KBM-7 (cell line): ENCODE measurements around the gene SRSF8.
A peak's percentile ranks its signal among the peaks of the same experiment; 100 is the strongest.

Source experiments
- DNase-seq: peaks from one replicate; pipeline ENCODE4 v3.0.0-alpha.2; 2015
- in situ Hi-C: fragments of 300-500 bp; cut with MboI; formaldehyde crosslinking; loops from 2 replicates; pipeline ENCODE4 v1.14.3; 2020; ENCODE audit warnings: low sequenced_read_pairs, low pct_unique_long_range_greater_than_20kb, mixed read lengths

Gene SRSF8

DNA sequence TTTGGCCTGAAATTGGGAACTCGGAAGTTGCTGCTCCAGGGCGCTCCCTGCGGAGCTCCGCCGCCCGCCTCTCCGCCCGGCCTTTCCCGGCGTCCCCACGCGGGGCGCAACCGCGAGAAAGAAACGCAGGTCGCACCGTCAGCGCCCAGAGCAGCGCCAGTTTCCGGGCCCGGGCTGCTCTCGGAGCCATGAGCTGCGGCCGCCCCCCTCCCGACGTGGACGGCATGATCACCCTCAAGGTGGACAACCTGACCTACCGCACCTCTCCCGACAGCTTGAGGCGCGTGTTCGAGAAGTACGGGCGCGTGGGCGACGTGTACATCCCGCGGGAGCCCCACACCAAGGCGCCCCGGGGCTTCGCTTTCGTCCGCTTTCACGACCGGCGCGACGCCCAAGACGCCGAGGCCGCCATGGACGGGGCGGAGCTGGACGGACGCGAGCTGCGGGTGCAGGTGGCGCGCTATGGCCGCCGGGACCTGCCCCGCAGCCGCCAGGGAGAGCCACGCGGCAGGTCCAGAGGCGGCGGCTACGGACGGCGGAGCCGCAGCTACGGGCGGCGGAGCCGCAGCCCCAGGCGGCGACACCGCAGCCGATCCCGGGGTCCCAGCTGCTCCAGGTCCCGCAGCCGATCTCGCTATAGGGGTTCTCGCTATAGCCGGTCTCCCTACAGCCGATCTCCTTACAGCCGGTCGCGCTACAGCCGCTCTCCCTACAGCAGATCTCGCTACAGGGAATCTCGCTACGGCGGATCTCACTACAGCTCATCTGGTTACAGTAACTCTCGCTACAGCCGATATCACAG is 521 bp downstream of the SRSF8 start:
- in situ Hi-C loops = no loop called here
- DNase-seq = peak; percentile 76

DNA sequence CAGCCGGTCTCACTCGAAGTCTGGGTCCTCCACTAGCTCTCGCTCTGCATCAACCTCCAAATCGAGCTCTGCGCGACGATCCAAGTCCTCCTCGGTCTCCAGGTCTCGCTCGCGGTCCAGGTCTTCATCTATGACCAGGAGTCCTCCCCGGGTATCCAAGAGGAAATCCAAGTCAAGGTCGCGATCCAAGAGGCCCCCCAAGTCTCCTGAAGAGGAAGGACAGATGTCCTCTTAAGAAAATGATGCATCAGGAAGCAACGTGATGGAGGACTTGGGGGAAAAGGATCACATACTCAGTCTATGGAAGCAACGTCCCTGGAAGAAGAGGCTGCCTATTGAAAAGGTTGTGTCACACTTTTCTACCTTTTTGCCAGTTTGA is 1.1 kb downstream of the SRSF8 start:
- in situ Hi-C loops = no loop called here
- no peak for DNase-seq

DNA sequence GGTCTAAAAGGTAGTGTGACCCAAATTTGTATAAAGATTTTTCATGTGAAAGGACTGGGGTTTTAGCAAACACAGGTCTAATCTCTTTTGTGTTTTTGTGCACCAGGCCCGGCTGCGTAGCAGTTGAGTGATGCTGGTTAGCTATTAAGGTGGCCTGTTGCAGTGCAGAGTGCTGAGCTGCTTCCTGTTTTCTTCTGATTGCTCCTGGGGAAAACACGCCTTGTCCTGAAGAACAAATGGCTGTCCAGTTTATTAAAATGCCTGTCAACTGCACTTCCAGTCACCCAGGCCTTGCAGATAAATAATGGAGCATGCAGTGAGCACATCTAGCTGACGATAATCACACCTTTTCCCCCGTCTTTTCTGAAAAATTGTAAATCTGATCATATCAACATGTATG is 1.8 kb downstream of the SRSF8 start:
- in situ Hi-C loops = no loop called here
- peak; percentile 93 for DNase-seq

DNA sequence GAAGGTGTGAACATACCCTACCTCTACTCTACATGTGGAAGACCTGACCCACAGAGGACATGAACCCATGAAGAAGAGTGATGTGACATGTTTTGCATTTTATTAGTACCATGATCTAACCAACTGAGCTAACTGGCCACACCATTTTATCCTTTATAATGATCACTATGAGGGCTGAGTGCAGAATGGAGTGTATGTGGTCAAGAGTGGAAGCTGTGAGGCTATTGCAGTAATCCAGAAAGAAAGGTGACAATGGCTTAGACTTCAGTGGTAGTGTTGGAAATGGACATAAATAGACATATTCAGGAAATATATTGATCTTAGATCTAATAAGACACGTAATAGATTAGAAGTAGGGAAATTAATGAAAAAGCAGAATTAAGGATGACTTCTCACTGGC is 3.8 kb downstream of the SRSF8 start:
- DNase-seq = no peak
- in situ Hi-C loops = no loop called here

DNA sequence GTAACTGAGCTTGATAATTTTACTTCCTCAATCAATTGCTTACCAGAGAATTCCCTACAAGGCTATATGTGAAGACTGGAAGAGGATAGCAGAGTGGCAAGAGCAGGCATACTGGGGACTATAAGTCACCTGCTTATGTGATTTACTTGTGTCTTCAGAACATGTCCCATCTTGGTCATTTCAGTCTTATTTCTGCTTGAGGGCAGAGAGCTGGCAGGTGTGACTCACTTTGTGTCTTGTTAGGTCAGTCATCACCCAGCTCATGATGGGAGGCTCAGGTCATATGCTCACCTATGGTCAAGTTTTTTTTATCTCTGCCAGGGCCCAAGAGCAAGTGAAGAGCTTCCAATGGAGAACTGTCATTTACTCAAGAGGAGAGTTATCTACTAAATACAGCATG is 6.2 kb downstream of the SRSF8 start:
- in situ Hi-C loops = no loop called here
- no peak for DNase-seq

DNA sequence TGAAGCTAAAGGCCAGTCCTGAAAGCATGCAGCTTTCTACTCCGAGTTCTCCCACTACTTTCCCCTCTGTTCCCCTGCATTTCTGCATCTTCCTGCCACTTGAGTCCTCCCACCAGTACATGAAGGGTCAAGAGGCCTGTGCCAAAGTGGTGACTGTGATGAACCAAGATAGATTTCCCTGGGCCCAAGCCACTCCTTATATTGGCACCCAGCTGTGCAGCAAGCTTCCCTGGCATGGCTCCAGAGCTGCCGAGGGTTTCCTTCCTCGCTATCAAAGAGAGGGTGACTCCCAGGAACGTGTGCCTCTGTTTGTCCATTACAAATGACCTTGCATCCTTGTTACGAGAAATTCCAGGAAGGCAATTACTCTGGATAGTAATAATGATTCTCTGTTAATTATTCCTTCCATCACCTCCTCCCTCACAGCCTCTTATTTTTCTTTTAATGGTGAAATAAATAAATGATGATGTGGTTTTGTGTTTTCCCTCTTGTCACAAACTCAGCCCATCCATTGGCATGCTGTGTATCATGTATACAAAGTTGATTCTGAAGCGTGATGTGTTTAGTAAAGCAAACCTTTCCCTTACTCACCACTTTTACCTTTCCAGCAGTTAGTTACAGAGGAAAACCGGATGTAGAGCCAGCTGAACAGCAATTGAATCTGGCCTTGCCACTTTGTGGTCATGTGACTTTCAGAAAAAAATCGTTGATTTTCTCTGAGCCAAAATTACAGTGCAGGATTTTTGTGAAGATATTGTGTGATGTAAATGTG is 8.3 kb downstream of the SRSF8 start:
- in situ Hi-C loops = no loop called here

DNA sequence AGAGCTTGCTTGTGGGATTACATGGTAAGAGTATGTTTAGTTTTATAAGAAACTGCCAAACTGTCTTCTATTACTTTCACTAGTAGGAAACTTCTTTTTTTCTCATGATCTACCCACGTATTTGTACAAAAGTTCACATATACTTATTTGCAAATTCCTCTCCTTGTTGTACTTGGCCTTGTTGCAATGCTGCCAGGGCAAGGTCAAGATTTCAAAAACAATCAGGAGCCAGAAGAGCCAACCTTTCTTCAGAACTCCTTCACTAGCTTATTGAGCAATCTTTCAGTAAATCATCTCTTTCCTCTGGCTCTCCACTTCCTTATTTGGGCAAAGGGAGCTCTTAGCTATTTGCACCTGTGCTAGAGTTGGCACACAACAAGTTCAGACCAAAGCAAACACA is 9.7 kb downstream of the SRSF8 start:
- DNase-seq = peak; percentile 34
- in situ Hi-C loops = no loop called here

More for the DNA sequence above, 8.3 kb downstream of the SRSF8 start:
- no peak for DNase-seq

DNA sequence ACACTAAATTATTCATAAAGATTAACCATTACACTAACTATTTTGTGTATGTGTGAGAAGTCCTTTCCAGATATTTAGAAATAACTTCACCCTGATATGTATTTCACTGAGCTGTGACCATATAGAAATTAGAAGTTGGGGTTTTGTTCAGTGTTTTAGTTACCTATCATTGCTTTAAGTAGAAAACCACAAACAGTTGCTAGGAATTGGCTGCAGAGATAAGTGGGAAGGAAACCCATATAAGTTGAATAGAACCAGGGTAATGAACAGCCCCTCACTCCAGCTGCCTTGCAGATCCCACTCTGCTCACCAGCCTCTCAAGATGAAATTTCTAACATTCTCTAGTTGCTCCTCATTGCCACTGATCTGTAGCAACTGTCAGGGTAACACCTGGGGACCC is 10.3 kb downstream of the SRSF8 start:
- DNase-seq = no peak
- in situ Hi-C loops = no loop called here

DNA sequence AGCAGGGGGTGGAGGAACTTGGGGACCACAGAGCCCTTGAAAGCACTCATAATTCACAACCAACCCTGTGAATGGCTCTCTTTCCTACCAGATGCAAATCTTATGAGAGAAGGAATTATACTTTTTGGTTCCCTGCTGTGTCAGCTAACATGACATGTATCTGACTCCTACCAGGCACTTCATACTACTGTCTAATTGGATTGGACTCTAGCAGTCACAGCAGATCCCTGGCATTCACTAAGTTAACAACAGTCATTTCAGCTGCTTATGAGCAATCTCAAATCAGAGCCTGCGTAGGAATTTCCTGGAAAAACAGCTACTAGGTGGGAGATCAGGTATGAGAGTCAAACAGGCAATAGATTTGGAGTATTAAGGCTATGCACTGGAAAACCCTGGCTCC is 11.8 kb downstream of the SRSF8 start:
- in situ Hi-C loops = no loop called here
- DNase-seq = no peak

DNA sequence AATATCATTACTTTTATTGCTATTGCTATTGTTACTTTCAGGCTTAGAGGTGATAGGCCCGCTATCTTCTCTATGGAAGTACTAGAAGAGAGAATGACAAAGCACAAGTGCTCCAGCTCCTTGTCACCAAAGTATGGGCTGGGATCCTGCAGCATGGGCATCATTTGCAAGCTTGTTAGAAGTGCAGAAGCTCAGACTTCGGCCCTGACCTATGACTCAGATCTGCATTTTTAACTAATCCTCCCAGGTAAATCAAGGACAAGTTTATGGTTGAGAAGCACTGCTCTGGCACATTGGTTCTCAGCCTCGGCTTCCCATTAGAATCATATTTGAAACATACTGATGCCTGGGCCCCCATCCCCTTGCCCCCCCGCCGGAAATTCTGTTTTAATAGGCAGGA is 14.3 kb downstream of the SRSF8 start:
- DNase-seq = no peak
- in situ Hi-C loops = no loop called here

DNA sequence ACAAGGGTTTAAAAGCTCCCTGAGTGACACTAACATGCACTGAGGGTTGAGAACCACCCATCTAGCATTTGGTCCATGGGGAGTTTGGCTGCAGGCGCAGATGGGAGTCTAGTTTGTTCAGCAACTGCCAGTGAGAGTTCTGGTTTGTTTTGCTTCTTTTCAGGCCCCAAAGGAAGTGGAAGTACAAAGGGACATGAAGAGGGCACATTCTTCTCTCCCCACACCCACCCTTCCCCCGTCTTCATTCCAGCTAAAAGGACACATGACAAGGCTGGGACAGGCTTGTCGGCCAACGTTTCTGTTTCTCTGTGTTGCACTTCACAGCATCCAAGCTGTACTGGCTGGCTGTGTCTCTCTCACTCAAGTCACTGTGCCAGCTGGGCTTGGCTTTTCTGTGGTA is 14.7 kb downstream of the SRSF8 start:
- in situ Hi-C loops = no loop called here
- DNase-seq = no peak

DNA sequence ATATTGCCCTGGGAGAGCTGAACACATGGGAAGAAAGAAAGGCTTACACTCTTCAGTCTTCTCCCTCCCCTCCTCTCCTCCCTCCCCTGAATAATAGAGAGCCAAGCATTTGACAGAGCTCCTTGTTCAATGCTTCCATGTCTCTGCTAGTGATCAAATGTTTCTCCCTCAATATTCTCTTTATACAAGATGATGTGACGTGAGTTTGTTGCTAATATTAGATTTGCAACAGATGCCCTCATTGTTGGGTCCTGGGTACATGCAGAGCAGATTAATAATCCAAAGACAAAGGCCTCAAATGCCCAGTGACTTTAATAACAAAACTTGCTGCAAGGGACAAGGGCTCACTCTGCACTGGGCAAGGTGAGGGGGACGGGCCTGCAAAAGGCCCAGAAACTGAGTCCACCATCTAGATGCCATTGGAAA is 15.9 kb downstream of the SRSF8 start:
- no peak for DNase-seq
- in situ Hi-C loops = no loop called here

DNA sequence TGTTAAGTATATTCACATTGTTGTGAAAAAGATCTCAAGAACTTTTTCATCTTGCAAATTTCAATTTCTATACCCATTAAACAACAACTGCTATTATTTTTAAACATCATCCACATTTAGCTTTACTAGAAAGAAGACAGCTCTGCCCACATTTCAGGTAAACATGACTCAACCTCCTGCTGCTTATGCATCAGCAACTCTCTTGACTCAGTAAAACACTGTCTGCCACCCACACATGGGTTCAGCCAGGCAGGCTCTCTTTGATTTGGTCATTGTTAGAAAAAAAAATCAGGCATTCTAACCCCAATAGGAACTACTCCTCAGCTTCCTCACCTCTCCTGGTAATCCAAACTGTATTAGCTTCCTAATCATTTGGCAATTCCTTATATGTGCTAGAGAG is 17.8 kb downstream of the SRSF8 start:
- DNase-seq = no peak

DNA sequence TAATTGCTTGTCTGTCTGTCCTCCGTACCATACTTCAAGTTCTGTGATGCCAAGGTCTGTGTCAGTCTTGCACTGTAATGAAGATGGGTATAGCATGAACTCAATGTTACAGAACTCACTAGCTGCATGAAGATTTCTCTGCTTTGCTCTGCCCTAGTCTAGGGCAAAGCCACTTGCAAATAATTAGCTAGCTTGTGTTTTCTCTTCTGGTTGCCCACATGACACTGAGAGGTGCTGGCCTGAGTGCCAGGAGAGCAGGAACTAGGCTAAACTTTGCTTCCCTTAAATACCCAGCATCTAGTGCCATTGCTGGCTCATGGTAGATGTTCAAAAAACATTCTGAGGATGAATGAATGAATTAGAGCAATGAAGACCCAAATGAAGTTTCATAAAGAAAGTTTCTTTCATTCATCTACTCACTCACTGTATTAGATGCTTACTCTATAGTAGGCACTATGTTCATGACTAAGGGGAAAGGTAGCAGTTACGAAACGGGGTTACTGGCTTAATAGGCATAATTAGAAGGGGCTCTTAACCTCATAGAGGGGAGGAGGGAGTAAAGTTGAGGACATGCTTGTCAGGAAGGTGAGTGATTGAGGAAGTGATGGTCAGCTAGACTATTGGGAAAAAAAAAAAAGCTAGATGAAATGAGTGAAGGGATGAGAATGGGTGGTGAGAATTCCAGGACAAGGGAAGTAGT is 18.5 kb downstream of the SRSF8 start:
- in situ Hi-C loops = no loop called here
- DNase-seq = no peak

More for the DNA sequence above, 17.8 kb downstream of the SRSF8 start:
- in situ Hi-C loops = no loop called here

DNA sequence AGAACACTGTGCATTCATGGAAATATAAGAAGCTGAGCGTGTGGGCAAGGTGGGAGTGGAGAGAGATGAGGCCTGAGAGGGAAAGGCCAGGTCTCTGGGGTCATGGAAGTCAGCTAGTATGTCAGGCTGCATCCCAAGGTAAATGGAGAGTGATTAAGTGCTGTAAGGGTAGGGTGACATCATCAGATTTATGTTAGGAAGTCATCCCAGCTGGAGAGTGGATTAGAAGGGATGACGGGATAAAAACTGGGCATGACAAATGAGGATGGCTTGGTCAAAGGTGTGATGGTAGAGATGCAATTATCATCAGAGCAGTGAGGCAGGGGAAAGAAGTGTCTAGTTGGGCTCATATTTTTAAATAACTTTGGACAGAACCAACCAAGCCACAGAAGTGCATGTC is 19.4 kb downstream of the SRSF8 start:
- in situ Hi-C loops = no loop called here
- no peak for DNase-seq

DNA sequence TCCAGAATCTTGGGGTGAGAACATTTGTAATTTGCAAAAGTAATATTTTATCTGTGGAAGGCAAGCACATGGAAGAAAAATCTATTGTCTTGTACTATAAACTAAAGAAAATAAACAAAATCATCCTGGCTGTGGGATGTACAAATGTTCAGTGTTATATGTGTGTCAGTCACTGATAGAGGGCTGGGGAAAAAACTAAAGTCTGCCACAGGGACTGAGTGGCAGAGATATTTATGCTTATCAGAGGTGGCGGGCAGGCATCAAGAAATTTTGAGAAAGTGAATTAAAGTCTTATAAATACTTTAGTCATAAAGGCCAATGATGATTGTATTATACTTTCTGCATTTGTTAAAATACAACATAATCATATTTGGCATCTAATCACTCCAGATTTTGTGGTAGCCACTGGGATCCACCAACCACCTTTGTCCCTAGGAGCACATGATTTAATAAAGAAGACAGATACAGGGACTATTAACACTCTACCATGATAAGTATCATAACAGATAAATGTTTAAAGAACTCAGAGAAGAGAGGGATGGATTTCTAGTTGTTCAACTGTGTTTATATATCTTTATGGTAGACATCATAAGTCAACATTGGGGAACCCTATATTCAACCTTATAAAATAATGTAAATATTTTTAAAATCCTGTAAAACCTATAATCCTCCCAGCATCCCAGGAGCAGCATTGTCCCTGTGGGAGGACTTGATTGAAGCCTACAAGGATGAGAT is 20.3 kb downstream of the SRSF8 start:
- no peak for DNase-seq
- in situ Hi-C loops = no loop called here

DNA sequence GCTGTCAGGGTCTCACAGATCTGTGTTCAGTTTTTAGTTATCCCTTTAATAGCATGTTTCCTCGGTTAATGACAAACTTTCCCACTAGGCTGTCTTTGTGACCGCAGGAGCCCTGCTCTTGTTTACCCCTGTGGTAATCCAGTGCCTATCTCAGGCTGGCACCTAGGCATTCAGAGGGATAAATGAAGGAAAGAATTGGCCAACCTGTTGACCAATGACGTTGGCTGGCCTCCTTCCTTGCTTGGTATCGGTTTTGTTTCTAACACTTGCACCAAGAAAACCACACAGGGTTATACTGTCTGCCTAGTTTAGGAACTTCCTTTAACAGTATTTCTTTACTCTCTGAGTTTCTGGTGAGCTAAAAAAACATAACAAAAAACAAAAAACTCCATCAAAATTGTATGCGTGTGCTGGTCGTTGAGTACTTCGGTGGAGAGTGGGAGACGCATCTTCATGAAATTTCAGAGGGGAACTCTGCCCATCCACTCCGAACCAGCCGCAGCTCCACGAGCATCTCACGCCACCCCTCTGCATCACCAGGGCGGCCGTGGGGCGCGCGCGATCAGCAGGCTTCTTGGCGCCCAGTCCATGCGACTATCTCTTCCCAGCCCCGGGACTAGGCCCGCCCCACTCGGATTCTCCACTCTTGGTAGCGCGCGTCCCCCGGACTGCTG is 22.4 kb downstream of the SRSF8 start:
- no peak for DNase-seq
- in situ Hi-C loops = no loop called here

DNA sequence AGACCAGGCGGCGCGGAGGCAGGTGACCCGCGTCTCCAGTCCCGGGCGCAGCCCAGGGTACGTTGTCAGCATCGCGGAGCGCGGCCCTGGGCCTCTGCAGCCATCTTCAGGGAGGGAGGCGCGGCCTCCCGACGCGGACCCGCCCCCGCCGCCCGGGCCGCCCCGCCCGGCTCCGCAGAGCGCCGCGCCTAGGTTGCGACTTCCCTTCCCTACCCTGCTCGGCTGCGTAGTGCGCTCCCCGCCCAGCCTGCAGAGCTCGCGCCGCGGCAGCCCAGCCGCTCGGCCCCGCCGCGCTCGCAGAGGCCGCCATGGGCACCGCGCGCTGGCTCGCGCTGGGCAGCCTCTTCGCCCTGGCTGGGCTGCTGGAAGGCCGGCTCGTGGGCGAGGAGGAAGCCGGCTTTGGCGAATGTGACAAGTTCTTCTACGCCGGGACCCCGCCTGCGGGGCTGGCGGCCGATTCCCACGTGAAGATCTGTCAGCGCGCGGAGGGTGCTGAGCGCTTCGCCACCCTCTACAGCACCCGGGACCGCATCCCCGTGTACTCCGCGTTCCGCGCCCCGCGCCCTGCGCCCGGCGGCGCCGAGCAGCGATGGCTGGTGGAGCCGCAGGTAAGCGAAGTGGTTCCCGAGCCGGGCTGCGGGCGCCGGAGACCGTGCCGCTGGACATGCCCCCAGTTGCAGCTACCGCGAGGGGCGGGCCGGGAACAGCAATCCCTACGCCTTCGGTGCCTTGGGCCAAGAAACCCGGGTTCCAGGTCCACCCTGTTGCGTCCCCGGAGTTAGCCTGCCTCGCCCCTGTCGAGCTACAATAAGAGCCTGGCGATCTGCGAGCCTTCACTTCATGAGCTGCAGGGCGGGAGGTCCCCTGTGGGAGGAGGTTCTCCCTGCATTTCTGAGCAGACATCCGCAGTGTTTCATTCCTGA is 23.2 kb downstream of the SRSF8 start, which contains the start of gene ENDOD1:
TSS of gene ENDOD1 (plus strand) at position 227 of the 923 bp plus-strand sequence. CDS start at position 309, 82 bp downstream.
- in situ Hi-C loops = no loop called here
- DNase-seq = peak; percentile 86
